Naive B cell (primary cell): ENCODE measurements around the gene CFP. TPM values are rescaled to one million over a fixed set of nuclear protein-coding genes. Genes with fewer than 3 reads are reported as not detected.
A peak's percentile ranks its signal among the peaks of the same experiment; 100 is the strongest.
"Not testable (repeated sequence)": the region's sequence is repeated elsewhere in the genome, so short reads cannot be mapped to it uniquely, and the experiment has no call there.

ENCODE experiments used
- ATAC-seq, 2 donors: fragments of 150-1000 bp; cut with Tn5 transposase; 2 replicates each; pipeline ENCODE4 v1.10.0; 2021; ENCODE audit warnings: low read depth in 2 of 2, mild to moderate bottlenecking in 2 of 2, moderate library complexity in 2 of 2
- DNase-seq: peaks from one replicate; pipeline ENCODE4 v3.0.0; 2022
- H3K27ac Mint-ChIP-seq, 6 donors: one replicate each; pipeline ENCODE4 v1.8.0; 2020 to 2022; ENCODE audit warnings: mild to moderate bottlenecking in 6 of 6, mixed read lengths in 6 of 6, moderate library complexity in 5 of 6, inconsistent platforms in 2 of 6
- H3K27me3 Mint-ChIP-seq, 3 donors: one replicate each; pipeline ENCODE4 v1.8.0; 2021 to 2022; ENCODE audit warnings: mixed read lengths in 3 of 3, mild to moderate bottlenecking in 1 of 3
- H3K36me3 Mint-ChIP-seq, 2 donors: one replicate each; pipeline ENCODE4 v1.8.0; 2020 to 2022; ENCODE audit warnings: mixed read lengths in 2 of 2, inconsistent platforms in 1 of 2, mild to moderate bottlenecking in 1 of 2
- H3K4me1 Mint-ChIP-seq, 3 donors: one replicate each; pipeline ENCODE4 v1.8.0; 2020 to 2022; ENCODE audit warnings: mixed read lengths in 3 of 3, inconsistent platforms in 1 of 3, mild to moderate bottlenecking in 1 of 3, moderate library complexity in 1 of 3
- H3K4me3 Mint-ChIP-seq, 8 donors: one replicate each; pipeline ENCODE4 v1.8.0; 2020 to 2022; ENCODE audit warnings: mild to moderate bottlenecking in 8 of 8, mixed read lengths in 8 of 8, moderate library complexity in 8 of 8, inconsistent platforms in 2 of 8
- H3K9me3 Mint-ChIP-seq, 7 donors: one replicate each; pipeline ENCODE4 v1.8.0; 2020 to 2022; ENCODE audit warnings: mixed read lengths in 7 of 7, mild to moderate bottlenecking in 5 of 7, inconsistent platforms in 2 of 7, moderate library complexity in 1 of 7
- polyA plus RNA-seq, 6 donors: library from polyadenylated mRNA; unstranded; fragments of 300-500 nt; fragmentation: Illumina TruSeq; gene quantifications; one replicate each; pipeline ENCODE4 v1.2.3, GENCODE V29; 2021; ENCODE audit warnings: low read depth in 6 of 6

Gene CFP
- polyA plus RNA-seq, 6 donors from 2014 or later = 0.70 to 1.7 (median 1.4) TPM; not detected in 1

GRCh38 chrX:47611489-47611888, 18.2 kb downstream of the CFP start:
- Mint-ChIP-seq H3K27ac (no peak overlapping the region), H3K9me3 (peaks cover 0 to 9% (median 0%) of the 10 kb centered on the region in 7 donors), H3K4me1 (peaks cover 0 to 6% (median 5%) of the 10 kb centered on the region in 3 donors), H3K4me3 (no peak overlapping the region), H3K27me3 (peaks cover 0 to 35% (median 10%) of the 10 kb centered on the region in 3 donors), H3K36me3 (no peaks in the 10 kb centered on the region)
- ATAC-seq (no peak), DNase-seq (no peak)

GRCh38 chrX:47610511-47610910, 19.2 kb downstream of the CFP start:
- no peaks in the 10 kb centered on the region for H3K36me3 Mint-ChIP-seq
- peaks cover 0 to 6% (median 5%) of the 10 kb centered on the region in 3 donors for H3K4me1 Mint-ChIP-seq
- no peak overlapping the region for H3K27ac Mint-ChIP-seq
- H3K9me3 Mint-ChIP-seq = peaks cover 0 to 9% (median 0%) of the 10 kb centered on the region in 7 donors
- ATAC-seq (no peak), DNase-seq (no peak)
- no peak overlapping the region for H3K4me3 Mint-ChIP-seq
- H3K27me3 Mint-ChIP-seq = peaks cover 0 to 28% (median 4%) of the 10 kb centered on the region in 3 donors

GRCh38 chrX:47608130-47608810, 21.5 kb downstream of the CFP start:
- Mint-ChIP-seq H3K27me3 (peaks cover 0 to 15% (median 0%) of the 10 kb centered on the region in 3 donors), H3K4me3 (peak overlapping the region in 1 of 8 donors; percentile 13), H3K36me3 (no peaks in the 10 kb centered on the region), H3K27ac (no peak overlapping the region), H3K4me1 (peaks cover 0 to 6% (median 5%) of the 10 kb centered on the region in 3 donors), H3K9me3 (peaks cover 0 to 10% (median 0%) of the 10 kb centered on the region in 7 donors)
- DNase-seq (no peak), ATAC-seq (no peak)

GRCh38 chrX:47607091-47607490, 22.6 kb downstream of the CFP start:
- no peak overlapping the region for H3K4me3 Mint-ChIP-seq
- ATAC-seq (no peak), DNase-seq (no peak)
- H3K36me3 Mint-ChIP-seq = no peaks in the 10 kb centered on the region
- no peak overlapping the region for H3K27ac Mint-ChIP-seq
- peaks cover 0 to 9% (median 0%) of the 10 kb centered on the region in 7 donors for H3K9me3 Mint-ChIP-seq
- H3K4me1 Mint-ChIP-seq = peaks cover 0 to 6% (median 5%) of the 10 kb centered on the region in 3 donors
- peaks cover 0 to 8% (median 0%) of the 10 kb centered on the region in 3 donors for H3K27me3 Mint-ChIP-seq

- no peak for DNase-seq
- peaks cover 0 to 6% (median 5%) of the 10 kb centered on the region in 3 donors for H3K4me1 Mint-ChIP-seq
- peaks cover 0 to 8% (median 5%) of the 10 kb centered on the region in 3 donors for H3K27me3 Mint-ChIP-seq
- no peak overlapping the region for H3K27ac Mint-ChIP-seq
- ATAC-seq = no peak
- H3K4me3 Mint-ChIP-seq = no peak overlapping the region
- H3K36me3 Mint-ChIP-seq = peaks cover 3 to 6% of the 10 kb centered on the region in 2 donors
- peaks cover 0 to 10% (median 8%) of the 10 kb centered on the region in 7 donors for H3K9me3 Mint-ChIP-seq
Observed at GRCh38 chrX:47605024-47605423, 24.7 kb downstream of the CFP start.

GRCh38 chrX:47603125-47603524, 26.6 kb downstream of the CFP start:
- H3K27ac Mint-ChIP-seq, H3K4me1 Mint-ChIP-seq, H3K36me3 Mint-ChIP-seq, H3K27me3 Mint-ChIP-seq, ATAC-seq, H3K4me3 Mint-ChIP-seq, DNase-seq: not testable (repeated sequence)
- peaks cover 0 to 21% (median 11%) of the 10 kb centered on the region in 7 donors for H3K9me3 Mint-ChIP-seq

GRCh38 chrX:47597222-47597621, 32.5 kb downstream of the CFP start:
- H3K36me3 Mint-ChIP-seq = peaks cover 12 to 24% of the 10 kb centered on the region in 2 donors
- ATAC-seq (no peak), DNase-seq (no peak)
- H3K27me3 Mint-ChIP-seq = peaks cover 4 to 9% (median 6%) of the 10 kb centered on the region in 3 donors
- H3K27ac Mint-ChIP-seq = no peak overlapping the region
- no peak overlapping the region for H3K4me3 Mint-ChIP-seq
- H3K4me1 Mint-ChIP-seq = no peaks in the 10 kb centered on the region
- peaks cover 5 to 46% (median 26%) of the 10 kb centered on the region in 7 donors for H3K9me3 Mint-ChIP-seq

- Mint-ChIP-seq H3K4me3 (no peak overlapping the region), H3K36me3 (peaks cover 6 to 24% of the 10 kb centered on the region in 2 donors), H3K27ac (peak overlapping the region in 1 of 6 donors; percentile 51), H3K4me1 (no peaks in the 10 kb centered on the region), H3K27me3 (peaks cover 4 to 6% (median 4%) of the 10 kb centered on the region in 3 donors), H3K9me3 (peaks cover 5 to 46% (median 26%) of the 10 kb centered on the region in 7 donors)
- ATAC-seq (no peak), DNase-seq (no peak)
Observed at GRCh38 chrX:47596256-47596655, 33.5 kb downstream of the CFP start.

- H3K9me3 Mint-ChIP-seq = peaks cover 5 to 45% (median 26%) of the 10 kb centered on the region in 7 donors
- no peak for DNase-seq
- H3K36me3 Mint-ChIP-seq = peaks cover 6 to 24% of the 10 kb centered on the region in 2 donors
- H3K4me1 Mint-ChIP-seq = no peaks in the 10 kb centered on the region
- H3K4me3 Mint-ChIP-seq = no peak overlapping the region
- ATAC-seq = no peak
- no peak overlapping the region for H3K27ac Mint-ChIP-seq
- H3K27me3 Mint-ChIP-seq = peaks cover 4 to 6% (median 4%) of the 10 kb centered on the region in 3 donors
Observed at GRCh38 chrX:47595716-47596251, 33.9 kb downstream of the CFP start.

GRCh38 chrX:47593522-47593921, 36.2 kb downstream of the CFP start:
- DNase-seq (no peak), ATAC-seq (no peak)
- Mint-ChIP-seq H3K9me3 (peaks cover 5 to 28% (median 17%) of the 10 kb centered on the region in 7 donors), H3K4me3 (peak overlapping the region in 1 of 8 donors; percentile 59), H3K36me3 (peaks cover 6 to 15% of the 10 kb centered on the region in 2 donors), H3K27ac (no peak overlapping the region), H3K4me1 (no peaks in the 10 kb centered on the region), H3K27me3 (peaks cover 4 to 6% (median 4%) of the 10 kb centered on the region in 3 donors)

GRCh38 chrX:47590984-47591383, 38.7 kb downstream of the CFP start:
- no peaks in the 10 kb centered on the region for H3K27me3 Mint-ChIP-seq

GRCh38 chrX:47587906-47588735, 41.6 kb downstream of the CFP start:
- peaks cover 0 to 4% (median 3%) of the 10 kb centered on the region in 3 donors for H3K4me1 Mint-ChIP-seq
- H3K27me3 Mint-ChIP-seq = no peaks in the 10 kb centered on the region
- no peak overlapping the region for H3K4me3 Mint-ChIP-seq
- H3K27ac Mint-ChIP-seq = no peak overlapping the region
- no peak for ATAC-seq
- H3K9me3 Mint-ChIP-seq = peaks cover 0 to 3% (median 0%) of the 10 kb centered on the region in 7 donors
- no peak for DNase-seq
- no peaks in the 10 kb centered on the region for H3K36me3 Mint-ChIP-seq

More at GRCh38 chrX:47590984-47591383, 38.7 kb downstream of the CFP start:
- peaks cover 0 to 4% (median under 1%) of the 10 kb centered on the region in 7 donors for H3K9me3 Mint-ChIP-seq
- DNase-seq (no peak), ATAC-seq (no peak)
- H3K4me3 Mint-ChIP-seq = no peak overlapping the region
- H3K36me3 Mint-ChIP-seq = no peaks in the 10 kb centered on the region
- no peak overlapping the region for H3K27ac Mint-ChIP-seq
- no peaks in the 10 kb centered on the region for H3K4me1 Mint-ChIP-seq
